ENCODE data around the gene YAP1. TPM values are rescaled to one million over a fixed set of nuclear protein-coding genes. Genes with fewer than 3 reads are reported as not detected.

YAP1 gene
- total and polyA plus RNA-seq, 2 of the 4 experiments (the other 2 are of a cell fraction) = 121 to 251 TPM

DNA sequence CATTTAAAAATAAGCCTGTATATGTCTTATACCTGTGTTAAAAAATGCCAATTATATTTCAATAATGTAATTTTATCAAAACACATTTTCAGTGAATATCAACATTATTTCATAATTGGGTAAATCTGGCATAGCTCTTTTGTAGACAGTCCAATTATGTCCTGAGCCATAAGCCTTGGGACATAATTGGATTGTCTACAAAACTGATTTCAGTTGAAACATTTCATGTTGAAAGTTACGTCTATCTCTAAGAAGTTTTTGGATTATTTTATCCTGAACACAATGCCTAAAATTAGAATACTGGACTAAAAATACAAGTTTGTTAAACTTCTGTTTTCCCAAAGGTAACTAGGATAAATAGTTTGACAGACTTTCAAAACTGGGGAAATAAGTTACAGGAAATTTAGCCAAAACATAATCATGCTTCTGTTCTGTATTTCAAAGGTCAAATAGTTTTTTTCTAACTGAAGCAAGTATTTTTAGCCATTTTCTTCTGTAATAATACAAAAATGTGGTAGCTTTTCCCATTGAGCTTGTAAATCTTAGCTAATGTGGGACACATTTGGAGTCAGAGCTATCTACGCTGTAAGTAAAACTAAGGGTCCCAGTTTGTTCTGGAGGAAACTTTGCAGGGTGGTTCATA lies 106.3 kb downstream of the YAP1 start:
- Histone ChIP-seq H2BK15ac (ENCODE audit: low read depth, low read length) (no peak overlapping the region), H3K4me2 (ENCODE audit: low read depth, low read length) (no peak overlapping the region), H4K8ac (ENCODE audit: low read depth in 2 of 2, low read length in 2 of 2) (no peak overlapping the region), H3K79me1 (ENCODE audit: low read depth in 1 of 2, low read length in 2 of 2) (peaks cover 28 to 55% of the 10 kb centered on the region in 2 experiments), H3K9ac (ENCODE audit: low read depth, low read length) (no peak overlapping the region), H3K56ac (ENCODE audit: extremely low read depth, insufficient read depth, low read length) (no peak overlapping the region), H2AFZ (replicated peaks; ENCODE audit: low read length, poor library complexity) (no peak overlapping the region), H4K91ac (ENCODE audit: insufficient read depth, low read depth, low read length) (no peak overlapping the region), H3K23ac (ENCODE audit: low read depth, low read length) (no peak overlapping the region), H2BK5ac (ENCODE audit: low read depth, low read length, poor library complexity, severe bottlenecking) (no peak overlapping the region), H3K36me3 (ENCODE audit: control insufficient read depth, insufficient read depth, low read length) (peaks cover 35% of the 10 kb centered on the region), H2AK9ac (replicated peaks; ENCODE audit: low read depth, low read length, poor library complexity) (no peak overlapping the region), H3K4me3 (ENCODE audit: insufficient read depth, low read depth, low read length) (no peak overlapping the region), H3K27ac (ENCODE audit: insufficient read depth, low read length) (no peak overlapping the region), H2BK20ac (ENCODE audit: low read depth, low read length) (no peak overlapping the region), H3K27me3 (ENCODE audit: control insufficient read depth, insufficient read depth, low read length) (no peaks in the 10 kb centered on the region), H3K9me3 (ENCODE audit: control insufficient read depth, insufficient read depth, low read length) (no peaks in the 10 kb centered on the region), H3K4me1 (ENCODE audit: control insufficient read depth, insufficient read depth, low read length) (peaks cover 14% of the 10 kb centered on the region), H2BK120ac (ENCODE audit: low read depth, low read length) (no peak overlapping the region), H3K9me1 (ENCODE audit: insufficient read depth, low read length) (0 out of 2 replicates have a peak, but pooled peaks cover 2% of the 10 kb centered on the region), H4K5ac (ENCODE audit: low read depth, low read length) (no peak overlapping the region; the same call in 1 of the 2 replicates), H4K20me1 (ENCODE audit: insufficient read depth, low read length) (no peaks in the 10 kb centered on the region; the same call in 1 of the 2 replicates), H3K18ac (ENCODE audit: low read depth, low read length) (no peak overlapping the region), H3K14ac (replicated peaks; ENCODE audit: low read depth, low read length) (no peak overlapping the region), H2AK5ac (ENCODE audit: low read depth, low read length) (no peak overlapping the region), H3K4ac (ENCODE audit: low read depth, low read length) (no peak overlapping the region)
- no peak for DNase-seq
- WGBS, 2 experiments (ENCODE audit: extremely low coverage in 2 of 2, insufficient read length in 1 of 2) = no CpG with 5 or more reads among the region's 2 CpGs
- no TSS peak for BruUV-seq (replicated peaks)
- ChIA-PET POLR2A (ENCODE audit: unreplicated experiment) (no interaction called here), CTCF (interaction anchor here (0.6 kb wide), 1 partner anchor 29 kb away, joined by 3 read pairs; no protein-coding TSS in a partner anchor)
- dilution Hi-C loops (cut with HindIII; ENCODE audit: low sequenced_read_pairs, unreplicated experiment) = no loop called here
- in situ Hi-C loops (cut with MboI; ENCODE audit: low sequenced_read_pairs) = no loop called here
- TF ChIP-seq SMC3 (IDR thresholded peaks at IDR 0.05; ENCODE audit: low read depth, low read length) = no peak
- no peak for TF ChIP-seq USF2 (IDR thresholded peaks at IDR 0.05; ENCODE audit: low read depth, low read length)
- TF ChIP-seq MAFK (IDR thresholded peaks at IDR 0.05; ENCODE audit: low read depth, low read length) = no peak
- no peak for TF ChIP-seq CEBPB (IDR thresholded peaks at IDR 0.05; ENCODE audit: low read depth, low read length)
- TF ChIP-seq, protein P1, sequence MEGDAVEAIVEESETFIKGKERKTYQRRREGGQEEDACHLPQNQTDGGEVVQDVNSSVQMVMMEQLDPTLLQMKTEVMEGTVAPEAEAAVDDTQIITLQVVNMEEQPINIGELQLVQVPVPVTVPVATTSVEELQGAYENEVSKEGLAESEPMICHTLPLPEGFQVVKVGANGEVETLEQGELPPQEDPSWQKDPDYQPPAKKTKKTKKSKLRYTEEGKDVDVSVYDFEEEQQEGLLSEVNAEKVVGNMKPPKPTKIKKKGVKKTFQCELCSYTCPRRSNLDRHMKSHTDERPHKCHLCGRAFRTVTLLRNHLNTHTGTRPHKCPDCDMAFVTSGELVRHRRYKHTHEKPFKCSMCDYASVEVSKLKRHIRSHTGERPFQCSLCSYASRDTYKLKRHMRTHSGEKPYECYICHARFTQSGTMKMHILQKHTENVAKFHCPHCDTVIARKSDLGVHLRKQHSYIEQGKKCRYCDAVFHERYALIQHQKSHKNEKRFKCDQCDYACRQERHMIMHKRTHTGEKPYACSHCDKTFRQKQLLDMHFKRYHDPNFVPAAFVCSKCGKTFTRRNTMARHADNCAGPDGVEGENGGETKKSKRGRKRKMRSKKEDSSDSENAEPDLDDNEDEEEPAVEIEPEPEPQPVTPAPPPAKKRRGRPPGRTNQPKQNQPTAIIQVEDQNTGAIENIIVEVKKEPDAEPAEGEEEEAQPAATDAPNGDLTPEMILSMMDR (conservative IDR thresholded peaks at IDR 0.05; ENCODE audit: low read depth, low read length) = no peak
- TF ChIP-seq RCOR1 (IDR thresholded peaks at IDR 0.05; ENCODE audit: insufficient replicate concordance, low read length) = no peak
- TF ChIP-seq MXI1 (IDR thresholded peaks at IDR 0.05; ENCODE audit: borderline replicate concordance, low read depth, low read length) = no peak
- TF ChIP-seq POLR2A (IDR thresholded peaks at IDR 0.05; ENCODE audit: low read depth, low read length) = no peak
- TF ChIP-seq RFX5 (IDR thresholded peaks at IDR 0.05; ENCODE audit: low read depth, low read length) = no peak
- TF ChIP-seq NFE2L2 (IDR thresholded peaks at IDR 0.05; ENCODE audit: low read depth, low read length) = no peak
- TF ChIP-seq MAZ (IDR thresholded peaks at IDR 0.05; ENCODE audit: borderline replicate concordance, low read depth, low read length) = no peak
- no peak for TF ChIP-seq RAD21 (IDR thresholded peaks at IDR 0.05; ENCODE audit: low read length)
- TF ChIP-seq, protein P2, sequence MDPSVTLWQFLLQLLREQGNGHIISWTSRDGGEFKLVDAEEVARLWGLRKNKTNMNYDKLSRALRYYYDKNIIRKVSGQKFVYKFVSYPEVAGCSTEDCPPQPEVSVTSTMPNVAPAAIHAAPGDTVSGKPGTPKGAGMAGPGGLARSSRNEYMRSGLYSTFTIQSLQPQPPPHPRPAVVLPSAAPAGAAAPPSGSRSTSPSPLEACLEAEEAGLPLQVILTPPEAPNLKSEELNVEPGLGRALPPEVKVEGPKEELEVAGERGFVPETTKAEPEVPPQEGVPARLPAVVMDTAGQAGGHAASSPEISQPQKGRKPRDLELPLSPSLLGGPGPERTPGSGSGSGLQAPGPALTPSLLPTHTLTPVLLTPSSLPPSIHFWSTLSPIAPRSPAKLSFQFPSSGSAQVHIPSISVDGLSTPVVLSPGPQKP (IDR thresholded peaks at IDR 0.05; ENCODE audit: borderline replicate concordance, low read depth, low read length) = no peak
- intact Hi-C loops (cut with micrococcal nuclease) = no loop called here
- no peak for ATAC-seq (ENCODE audit: low read depth)
